ENCODE results near the gene RPTOR.
A peak's percentile ranks its signal among the peaks of the same experiment; 100 is the strongest.

RPTOR gene

GRCh38 chr17:80779336-80779735 is 234.7 kb downstream of the RPTOR start:
- no peak overlapping the region for H3K4me3 ChIP-seq (ENCODE audit: low read depth, low read length)
- no peak for DNase-seq (ENCODE audit: low read depth)
- no peak for TF ChIP-seq CTCF (IDR thresholded peaks at IDR 0.05; ENCODE audit: insufficient read depth, low read depth, low read length, missing control alignments)

DNA sequence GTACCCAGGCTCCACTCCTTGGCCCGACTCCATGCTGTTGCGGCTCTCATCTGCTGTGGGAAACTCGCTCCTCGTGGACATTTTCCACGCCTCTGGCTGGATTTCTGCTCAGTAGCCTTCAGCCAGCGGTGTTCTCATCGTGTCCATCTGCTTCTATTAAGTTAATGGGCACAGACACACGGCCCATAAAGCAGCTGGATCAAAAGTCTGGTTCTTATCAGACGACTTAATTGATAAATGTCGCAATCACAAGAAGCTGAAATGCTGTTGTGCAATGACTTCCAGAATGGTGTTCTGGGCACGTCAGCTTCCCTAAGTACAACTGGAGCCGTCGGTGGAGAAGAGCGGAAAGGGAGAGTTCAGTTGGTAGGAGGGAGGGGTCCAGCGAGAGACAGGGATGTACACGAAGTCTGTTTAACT is 235.3 kb downstream of the RPTOR start:
- DNase-seq (ENCODE audit: low read depth): no peak
- no peak overlapping the region for H3K4me3 ChIP-seq (ENCODE audit: low read depth, low read length)
- TF ChIP-seq CTCF (IDR thresholded peaks at IDR 0.05; ENCODE audit: insufficient read depth, low read depth, low read length, missing control alignments): no peak

DNA sequence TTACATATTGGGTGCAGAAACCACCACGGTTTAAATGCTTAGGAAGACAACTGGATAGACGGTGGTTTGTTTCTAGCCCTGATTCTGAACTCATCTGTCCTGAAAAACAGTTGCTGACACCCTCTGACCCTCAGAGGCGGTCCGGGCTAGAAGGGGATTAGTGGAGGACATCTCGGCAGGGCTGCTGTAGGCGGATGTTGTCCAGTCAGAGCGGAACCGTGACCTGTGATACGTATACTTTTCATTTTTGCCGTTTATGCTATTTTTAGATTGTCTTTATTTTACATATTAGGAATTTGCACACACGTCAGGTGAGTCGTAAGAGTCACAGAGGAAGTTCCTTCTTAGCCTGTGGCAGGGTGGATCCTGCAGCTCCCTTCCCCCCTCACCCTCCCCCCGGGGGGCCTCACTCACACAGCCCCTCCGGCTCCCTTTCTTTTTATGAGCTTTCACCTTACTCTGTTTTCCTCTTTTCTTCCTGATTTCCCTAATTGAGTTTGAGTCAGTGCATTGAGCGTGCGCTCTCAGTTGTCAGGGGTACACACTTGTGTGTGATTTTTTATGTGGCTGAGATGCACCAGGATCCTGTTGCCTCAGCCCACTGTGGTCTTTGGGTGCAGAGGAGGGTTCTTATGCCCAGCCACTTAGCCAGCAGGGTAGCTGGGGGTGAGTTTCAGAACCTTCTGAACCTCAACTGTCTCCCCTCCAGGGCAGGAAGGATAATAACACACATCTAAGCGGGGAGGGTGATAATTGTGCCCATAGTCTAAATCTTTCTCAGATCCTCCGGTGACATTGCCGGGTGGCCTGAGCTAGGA is 236.0 kb downstream of the RPTOR start:
- peak; percentile 77 for DNase-seq (ENCODE audit: low read depth)
- H3K4me3 ChIP-seq (ENCODE audit: low read depth, low read length): peak overlapping the region; percentile 32
- TF ChIP-seq CTCF (IDR thresholded peaks at IDR 0.05; ENCODE audit: insufficient read depth, low read depth, low read length, missing control alignments): no peak

- no peak for DNase-seq (ENCODE audit: low read depth)
- no peak overlapping the region for H3K4me3 ChIP-seq (ENCODE audit: low read depth, low read length)
- TF ChIP-seq CTCF (IDR thresholded peaks at IDR 0.05; ENCODE audit: insufficient read depth, low read depth, low read length, missing control alignments): no peak
Measured at GRCh38 chr17:80781211-80781610, 236.6 kb downstream of the RPTOR start.

DNA sequence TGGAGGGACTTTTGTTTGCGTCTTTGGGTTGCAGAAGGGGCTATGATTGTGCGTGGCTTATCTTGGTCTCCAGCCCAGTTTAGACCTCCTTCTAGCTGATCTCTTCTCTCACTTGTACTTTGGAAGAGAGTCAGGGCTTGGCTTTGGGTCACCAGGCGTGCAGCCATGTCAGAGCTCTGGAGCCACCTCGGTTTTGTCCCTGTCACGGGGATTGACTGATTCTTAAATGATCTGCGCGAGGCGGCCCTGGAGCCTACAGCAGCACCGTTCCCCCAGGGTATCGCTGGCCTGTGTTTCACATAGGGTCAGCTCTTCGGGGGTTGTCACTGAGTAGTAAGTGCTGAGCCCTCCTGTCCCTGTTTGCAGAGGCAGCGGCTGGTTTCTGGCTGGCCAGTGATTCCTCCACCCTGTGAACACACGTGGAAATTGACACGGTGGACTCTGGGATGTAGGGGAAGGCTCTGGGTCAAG is 237.2 kb downstream of the RPTOR start:
- DNase-seq (ENCODE audit: low read depth): no peak
- no peak for TF ChIP-seq CTCF (IDR thresholded peaks at IDR 0.05; ENCODE audit: insufficient read depth, low read depth, low read length, missing control alignments)
- no peak overlapping the region for H3K4me3 ChIP-seq (ENCODE audit: low read depth, low read length)

DNA sequence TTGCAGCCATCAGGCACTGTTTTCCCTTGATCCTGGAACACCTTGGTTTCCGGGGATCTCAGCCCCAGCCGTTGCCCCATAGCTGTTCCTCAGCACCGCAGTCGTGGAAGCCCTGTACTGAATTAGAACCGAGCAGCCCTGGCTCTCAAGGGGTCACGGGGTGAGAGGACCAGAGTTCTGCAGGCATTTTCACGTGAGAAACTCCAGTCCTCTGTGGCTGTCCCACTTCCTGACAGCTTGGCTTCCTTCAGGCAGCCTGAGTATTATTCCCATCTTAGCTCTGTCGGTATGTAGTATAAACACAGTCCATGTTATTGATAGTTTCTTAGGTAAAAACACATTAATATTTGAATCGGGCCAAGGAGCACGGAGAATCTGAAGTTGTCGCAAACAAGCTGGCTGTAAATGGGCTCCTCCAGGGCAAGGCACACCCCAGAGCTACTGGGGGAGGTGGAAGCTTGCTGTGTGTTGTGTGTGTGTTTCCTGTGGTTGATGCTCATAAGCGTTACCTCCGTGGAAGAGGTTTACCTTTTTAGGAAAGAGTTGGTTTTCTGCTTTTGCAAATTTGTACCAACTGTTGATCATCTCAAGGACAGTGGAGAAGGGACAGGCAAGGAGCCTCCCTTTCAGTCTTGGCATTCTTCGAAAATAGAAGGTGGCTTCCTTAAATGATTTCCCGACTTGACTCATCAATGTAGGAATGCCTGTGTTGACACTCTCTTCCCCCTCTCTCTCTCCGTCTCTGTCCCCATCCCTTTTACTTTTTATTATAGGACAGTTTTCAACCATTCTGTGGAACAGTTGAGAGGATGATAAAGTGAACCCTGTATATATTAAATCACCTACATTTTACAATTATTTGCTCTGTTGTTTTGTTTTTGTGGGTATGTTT is 238.1 kb downstream of the RPTOR start:
- DNase-seq (ENCODE audit: low read depth): peak; percentile 46
- no peak overlapping the region for H3K4me3 ChIP-seq (ENCODE audit: low read depth, low read length)
- TF ChIP-seq CTCF (IDR thresholded peaks at IDR 0.05; ENCODE audit: insufficient read depth, low read depth, low read length, missing control alignments): no peak
